Germinal center (tissue), 1 donor: ENCODE results near the gene RNU1-3.
"Not testable (repeated sequence)": the region's sequence is repeated elsewhere in the genome, so short reads cannot be mapped to it uniquely, and the experiment has no call there.

ENCODE experiments used
- DNase-seq: peaks from one replicate; pipeline ENCODE4 v3.0.0; 2012; ENCODE audit warnings: mixed read lengths, low spot score

RNU1-3 gene

DNA sequence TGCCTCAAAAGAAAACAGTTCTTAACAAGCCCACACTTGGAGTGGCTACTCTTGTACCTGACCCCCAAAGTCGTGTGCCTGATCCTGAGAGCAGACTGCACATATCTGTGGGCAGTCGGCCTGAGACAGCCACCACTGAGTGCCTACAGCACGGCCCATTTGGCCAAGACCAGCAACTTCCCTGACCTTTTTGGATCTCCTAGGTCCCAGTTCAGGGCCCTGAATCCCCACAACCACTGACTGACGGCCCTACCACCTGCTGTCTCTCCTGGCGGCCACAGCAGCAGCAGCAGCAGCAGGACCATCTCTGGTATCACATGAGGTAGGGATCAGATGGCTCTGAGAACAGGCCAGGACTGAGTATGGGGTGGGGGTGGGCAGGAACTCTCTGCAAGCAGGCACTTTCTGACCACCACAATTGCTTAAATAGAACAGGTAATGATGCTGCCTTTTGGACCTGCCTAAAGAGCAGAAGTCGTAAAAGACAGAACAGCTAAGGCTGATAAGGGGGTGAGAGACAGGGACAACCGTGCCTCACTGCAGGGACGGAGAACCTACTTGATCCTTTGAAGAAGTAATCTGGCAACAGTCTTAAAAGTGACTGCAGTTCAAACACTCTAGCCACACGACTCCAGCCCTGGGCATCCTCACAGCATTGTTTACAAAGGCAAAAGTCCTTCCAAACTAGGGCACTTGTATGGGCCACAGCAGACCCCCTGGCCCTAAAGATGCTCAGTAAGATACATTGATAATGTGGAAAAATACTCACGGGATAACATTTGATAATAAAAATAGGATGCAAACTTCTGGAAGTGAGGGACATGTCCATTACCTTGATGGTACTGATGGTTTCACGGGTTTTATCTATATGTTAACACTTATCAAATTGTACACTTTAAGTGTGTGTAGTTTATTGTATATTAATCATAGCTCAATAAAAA is 27.4 kb downstream of the RNU1-3 start:
- not testable (repeated sequence) for DNase-seq

DNA sequence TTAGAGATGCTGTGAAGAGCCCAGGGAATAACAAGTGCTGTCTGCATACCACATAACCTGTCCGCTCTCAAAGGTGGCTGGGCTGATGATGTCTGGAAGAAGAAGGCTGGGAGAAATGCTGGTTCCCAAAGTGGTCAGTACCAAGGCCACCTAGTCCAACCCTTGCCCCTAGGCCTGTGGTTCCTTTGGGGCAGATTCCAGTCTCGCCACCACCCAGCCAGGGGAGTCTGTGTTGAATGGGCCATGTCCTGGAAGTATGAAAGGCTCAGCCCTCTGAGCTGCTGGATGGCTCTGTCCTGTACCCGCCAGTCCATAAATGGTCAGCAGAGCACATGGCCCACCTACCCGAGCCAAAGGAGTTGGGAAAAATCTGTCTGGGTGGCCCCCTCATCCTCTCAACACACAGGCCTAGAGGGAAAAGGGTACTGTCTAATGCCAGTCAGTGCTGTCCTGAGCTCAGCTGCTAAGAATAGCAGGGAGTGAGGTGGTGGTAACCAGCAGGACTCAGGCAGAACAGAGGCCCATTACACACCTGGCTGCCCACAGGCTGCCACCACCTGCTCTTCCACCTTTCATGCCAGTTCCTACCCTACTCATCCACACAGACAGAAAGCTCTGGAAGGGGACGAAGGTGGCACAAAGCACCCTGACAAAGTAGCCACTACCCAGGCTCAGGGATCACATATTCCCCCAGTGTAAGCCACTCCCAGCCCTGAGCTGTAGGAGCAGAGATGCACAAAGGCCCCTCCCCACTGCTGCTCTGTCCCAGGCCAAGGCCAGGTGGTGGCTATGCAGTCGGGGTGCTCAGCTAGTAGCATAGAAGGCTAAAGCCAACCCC is 28.6 kb downstream of the RNU1-3 start:
- not testable (repeated sequence) for DNase-seq

DNA sequence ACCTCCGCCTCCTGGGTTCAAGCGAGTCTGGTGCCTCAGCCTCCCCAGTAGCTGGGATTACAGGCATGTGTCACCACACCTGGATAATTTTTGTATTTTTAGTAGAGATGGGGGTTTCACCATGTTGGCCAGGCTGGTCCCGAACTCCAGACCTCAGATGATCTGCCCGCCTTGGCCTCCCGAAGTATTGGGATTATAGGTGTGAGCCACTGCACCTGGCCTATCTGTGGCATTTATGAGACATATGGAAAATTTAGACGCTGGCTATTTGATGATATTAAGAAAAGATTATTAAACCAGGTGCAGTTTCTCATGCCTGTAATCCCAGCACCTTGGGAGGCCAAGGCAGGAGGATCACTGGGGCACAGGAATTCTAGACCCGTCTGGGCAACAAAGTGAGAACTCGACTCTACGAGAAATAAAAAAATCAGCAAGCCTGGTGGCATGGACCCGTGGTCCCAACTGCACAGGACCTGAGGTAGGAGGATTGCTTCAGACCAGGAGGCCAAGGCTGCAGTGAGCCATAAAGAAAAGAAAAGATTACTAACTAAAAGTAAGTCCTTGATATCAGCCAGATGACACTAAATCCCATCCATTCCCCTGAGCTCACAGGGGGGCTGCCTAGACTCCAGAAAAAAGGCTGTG is 30.1 kb downstream of the RNU1-3 start:
- not testable (repeated sequence) for DNase-seq

DNA sequence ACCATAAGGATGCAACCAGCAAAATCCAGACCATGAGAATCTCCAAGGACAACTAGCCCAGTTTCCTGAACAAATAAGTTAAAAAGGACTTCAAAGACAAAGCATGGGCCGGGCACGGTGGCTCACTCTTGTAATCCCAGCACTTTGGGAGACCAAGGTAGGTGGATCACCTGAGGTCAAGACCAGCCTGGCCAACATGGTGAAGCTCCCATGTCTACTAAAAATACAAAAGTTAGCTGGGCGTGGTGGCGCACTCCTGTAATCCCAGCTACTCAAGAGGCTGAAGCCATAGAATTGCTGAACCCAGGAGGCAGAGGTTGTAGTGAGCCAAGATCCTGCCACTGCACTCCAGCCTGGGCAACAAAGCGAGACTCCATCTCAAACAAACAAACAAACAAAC is 30.8 kb downstream of the RNU1-3 start:
- not testable (repeated sequence) for DNase-seq

DNA sequence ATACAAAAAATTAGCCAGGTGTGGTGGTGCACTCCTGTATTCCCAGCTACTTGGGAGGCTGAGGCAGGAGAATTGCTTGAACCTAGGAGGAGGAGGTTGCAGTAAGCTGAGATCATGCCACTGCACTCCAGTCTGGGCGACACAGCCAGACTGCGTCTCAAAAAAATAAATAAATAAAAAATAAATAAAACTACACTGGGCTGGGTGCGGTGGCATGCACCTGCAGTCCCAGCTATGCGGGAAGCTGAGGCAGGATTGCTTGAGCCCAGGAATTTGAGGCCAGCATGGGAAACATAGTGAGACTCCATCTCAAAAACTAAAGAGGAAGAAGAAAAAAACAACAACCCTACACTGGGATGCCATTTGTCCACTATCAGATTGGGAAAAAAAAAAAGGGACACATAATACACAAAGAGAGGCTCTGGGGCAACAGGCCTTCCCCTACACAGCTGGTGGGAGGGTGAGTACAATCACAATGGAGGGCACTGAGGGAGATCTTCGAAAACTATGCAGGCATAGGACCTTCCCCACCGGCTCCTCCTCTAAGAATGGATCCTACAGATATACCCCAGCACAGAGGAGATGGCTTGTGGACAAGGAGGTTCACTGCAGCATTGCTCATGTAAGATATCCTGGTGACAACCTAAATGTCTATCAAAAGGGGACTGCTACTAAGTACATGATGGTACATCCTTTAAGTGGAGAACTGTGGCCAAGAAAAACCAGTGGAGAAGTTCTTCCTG is 33.0 kb downstream of the RNU1-3 start:
- not testable (repeated sequence) for DNase-seq

DNA sequence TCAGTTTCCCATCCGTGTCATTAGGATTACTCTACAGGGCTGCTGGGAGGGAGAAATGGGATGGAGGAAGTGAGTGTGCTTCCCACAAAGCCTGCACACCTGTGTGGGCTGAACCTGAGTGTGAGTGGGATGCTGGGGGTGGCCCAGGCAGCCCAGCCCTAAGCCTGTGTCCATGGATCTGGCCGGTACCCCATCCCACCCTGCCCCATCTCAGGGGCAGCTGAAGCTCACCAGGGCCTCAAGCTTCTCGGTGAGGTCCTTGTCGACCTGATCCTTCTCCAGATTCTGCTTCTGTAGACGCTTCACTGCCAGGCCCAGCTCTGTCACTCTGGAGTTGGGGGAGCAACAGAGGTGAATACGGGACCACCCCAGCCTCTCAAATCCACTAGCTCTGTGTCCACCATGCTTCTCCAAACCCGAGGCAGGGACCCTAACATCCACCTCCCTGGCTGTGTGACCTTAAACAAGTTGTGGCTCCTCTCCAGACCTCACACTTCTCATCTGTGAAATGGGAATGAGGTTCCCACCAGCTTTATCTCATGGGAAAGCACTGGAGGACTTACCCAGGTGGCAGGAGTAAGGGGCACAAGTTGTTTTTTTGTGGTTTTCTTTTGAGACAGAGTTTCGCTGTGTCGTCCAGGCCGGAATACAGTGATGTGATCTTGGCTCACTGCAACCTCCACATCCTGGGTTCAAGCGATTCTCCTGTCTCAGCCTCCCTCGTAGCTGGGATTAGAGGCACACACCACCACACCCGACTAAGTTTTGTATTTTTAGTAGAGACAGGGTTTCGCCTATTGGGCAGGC is 34.5 kb downstream of the RNU1-3 start:
- DNase-seq, result not testable (repeated sequence)

DNA sequence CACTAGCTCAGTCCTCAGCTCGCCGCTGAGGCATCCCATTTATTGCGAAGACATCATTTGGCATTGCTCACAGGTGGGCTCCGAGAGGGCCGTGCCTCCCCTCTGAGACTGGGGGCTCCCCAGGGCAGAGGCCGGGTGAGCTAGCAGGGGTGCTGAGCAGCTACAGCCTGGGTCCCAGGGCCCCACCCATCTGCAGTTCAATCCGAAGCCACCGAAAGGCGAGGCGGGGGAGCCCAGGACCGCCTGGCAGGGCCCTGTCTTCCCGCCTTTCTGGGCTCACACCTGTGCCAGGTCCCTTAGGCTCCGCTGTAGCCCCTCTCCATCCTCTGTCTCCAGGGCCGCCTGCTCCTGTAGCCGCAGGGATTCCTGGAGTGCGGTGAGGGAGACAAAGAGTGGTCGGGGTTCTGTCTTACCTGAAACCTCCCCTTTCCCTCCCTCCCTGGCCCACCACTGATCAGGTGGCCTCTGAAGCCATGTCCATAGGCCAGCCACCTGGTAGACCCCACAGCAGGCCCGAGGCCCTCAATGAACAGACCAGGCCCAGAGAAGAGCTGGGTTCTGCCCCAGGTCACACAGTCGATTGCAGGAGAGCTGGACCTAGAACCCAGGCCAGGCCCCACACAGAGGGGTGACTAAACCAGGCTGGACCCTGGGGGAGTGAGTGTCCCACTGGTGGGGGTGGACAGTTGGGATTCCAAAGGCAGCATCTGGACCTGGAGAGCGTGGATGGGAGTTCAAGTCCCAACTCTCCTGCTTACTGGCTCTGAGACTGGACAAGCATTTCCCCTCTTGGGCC is 35.3 kb downstream of the RNU1-3 start:
- DNase-seq, result no peak

DNA sequence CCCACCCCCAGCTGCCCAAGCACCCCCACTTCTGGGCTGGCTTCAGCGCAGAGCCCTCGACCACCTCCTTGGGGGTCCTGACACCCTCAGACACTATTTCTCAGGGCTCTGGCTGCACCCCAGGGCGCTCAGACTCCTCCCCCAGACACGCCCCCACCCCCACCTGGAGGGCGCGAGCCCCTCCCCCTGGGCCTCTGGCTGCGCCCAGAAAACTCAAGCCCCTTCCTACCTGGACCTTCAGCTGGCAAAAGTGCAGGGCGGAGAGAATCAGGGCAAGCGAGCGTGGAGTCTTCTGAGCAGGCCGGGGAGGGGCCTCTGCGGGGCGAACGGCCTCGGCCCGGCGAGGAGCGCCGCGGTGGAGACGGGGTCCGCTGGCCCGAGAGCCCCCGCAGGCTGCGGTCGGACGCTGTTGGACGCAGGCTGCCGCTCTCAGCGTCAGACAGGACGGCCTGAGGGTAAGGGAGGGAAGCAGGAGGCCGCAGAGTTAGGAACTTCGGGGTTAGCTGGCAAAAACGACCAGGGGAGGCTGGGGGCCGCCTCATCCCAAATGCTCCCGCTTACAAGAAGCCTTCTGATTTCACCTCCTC is 36.0 kb downstream of the RNU1-3 start:
- no peak for DNase-seq

DNA sequence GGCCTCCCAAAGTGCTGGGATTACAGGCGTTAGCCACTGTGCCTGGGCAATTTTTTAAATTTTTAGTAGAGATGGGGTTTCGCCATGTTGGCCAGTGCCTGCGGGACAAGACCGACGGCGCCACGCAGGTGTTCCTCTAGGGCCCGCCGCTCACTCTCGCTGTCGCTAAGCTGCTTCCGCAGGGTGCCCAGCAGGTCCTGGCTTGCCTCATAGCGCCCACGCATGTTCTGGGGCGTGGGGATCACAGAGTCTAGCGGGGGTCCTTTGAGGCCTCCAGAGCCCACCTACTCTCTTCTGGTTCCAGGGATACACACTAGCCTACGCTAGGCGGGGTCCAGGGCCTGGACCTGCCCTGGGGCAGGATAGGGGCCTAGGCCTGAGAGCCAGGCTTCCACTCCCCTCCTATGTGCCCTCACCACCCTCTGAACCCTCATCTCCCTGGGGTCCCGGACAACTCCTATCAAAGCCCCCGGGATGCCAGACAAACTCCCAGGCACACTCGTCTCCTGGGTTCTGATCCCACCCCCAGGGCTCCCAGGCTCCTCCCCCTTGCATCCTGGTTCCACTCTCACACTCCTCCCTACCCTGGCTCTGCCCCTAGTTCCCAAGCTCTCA is 36.7 kb downstream of the RNU1-3 start:
- DNase-seq, result not testable (repeated sequence)

DNA sequence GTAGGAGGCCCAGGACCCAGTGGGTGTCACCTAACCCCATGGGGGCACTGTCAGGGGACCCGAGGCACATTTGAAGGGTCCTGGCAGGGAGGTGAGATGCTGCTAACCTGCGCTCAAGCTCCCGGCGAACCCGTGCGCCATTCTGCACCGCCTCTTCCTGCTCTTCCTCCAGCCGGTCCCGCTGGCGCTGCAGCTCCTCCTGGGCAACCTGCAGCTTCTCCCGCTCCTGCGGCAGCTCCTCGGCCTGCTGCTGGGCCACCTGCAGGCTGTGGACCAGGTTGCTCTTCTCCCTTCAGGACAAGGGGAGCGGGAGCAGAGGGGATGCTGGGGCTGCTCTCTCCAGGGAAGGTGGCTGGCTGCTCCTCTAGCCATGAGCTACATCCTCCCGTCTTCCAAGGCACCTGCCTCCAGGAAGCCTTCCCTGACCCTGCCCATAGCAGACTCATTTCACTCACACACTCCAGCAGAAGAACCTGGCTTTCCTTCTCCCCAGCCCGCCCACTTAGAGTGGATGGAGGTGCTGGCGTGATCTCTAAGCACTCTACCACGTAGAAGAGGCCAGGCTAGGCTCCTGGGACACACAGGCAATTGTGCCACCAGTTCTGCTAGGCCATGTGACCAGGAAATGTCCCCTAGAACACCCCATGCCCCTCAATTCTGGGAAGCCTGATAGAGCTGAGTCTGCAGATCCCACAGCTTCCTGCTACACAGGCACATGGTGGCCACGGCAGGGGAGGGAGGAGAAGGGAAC is 38.2 kb downstream of the RNU1-3 start:
- no peak for DNase-seq

DNA sequence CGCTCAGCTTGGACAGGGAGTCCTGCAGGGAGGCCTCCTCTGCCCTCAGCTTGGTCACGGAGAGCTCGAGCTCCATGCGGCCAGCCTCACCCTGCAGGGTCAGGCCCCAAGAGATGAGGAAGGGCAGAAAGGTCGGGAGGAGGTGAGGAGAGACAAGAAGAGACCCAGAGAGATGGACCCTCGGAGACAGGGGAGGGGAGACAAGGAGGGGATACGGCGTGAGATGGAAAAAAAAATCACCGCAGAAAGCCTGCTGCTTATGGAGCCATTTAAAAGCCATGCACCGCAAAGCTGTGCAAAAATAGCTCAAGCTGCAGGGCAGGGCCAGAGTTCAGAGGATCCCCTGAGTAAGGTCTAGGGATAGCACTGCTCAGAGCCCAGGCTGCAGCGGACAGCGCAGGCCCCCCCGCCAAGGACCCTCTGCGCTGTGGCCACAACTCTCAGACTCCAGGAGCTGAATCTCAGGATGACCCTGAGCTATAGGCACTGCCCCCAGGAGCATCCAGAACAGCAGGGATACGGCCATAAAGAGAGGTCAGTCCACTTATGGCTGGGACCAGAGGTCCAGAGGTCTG is 40.3 kb downstream of the RNU1-3 start:
- not testable (repeated sequence) for DNase-seq

DNA sequence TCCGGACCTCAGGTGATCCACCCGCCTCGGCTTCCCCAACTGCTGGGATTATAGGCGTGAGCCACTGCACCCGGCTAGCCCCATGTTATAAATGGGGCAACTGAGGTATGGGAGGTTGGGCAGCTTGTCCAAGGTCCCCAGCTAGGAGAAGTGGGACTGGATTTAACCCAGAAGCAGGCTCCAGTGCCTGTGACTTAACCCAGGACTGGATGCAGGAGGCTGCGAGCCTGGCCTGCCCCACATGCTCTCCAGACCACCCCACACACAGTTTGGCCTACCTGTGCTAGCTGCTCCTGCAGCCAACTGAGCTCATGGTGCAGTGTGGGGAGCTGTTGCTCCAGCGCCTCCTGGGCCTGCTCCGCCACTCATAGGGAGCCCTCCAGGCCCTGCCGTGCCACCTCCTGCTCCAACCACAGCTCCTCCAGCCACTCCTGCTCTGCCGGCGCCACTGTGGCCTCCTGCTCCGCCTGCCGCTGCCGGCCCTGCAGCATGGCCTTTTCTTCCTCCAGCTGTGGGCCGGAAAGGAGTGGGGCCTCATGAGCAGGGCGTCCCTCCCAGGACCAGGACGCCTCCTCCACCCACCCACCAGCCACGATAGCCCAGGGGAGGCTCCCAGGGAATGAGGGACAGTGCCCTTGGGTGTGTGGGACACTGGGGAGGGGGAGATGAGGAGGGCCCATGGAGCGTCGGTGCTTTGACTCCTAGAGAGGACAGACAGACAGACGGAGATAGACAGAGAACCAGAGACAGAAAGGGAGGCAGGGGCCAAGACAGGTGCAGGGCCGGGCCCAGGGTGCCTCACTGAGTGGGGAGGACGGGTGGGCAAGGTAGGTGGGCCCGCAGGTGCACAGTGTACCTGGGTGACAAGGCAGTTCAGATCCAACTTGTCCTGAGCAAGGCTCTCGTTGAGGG is 41.0 kb downstream of the RNU1-3 start:
- DNase-seq, result no peak

DNA sequence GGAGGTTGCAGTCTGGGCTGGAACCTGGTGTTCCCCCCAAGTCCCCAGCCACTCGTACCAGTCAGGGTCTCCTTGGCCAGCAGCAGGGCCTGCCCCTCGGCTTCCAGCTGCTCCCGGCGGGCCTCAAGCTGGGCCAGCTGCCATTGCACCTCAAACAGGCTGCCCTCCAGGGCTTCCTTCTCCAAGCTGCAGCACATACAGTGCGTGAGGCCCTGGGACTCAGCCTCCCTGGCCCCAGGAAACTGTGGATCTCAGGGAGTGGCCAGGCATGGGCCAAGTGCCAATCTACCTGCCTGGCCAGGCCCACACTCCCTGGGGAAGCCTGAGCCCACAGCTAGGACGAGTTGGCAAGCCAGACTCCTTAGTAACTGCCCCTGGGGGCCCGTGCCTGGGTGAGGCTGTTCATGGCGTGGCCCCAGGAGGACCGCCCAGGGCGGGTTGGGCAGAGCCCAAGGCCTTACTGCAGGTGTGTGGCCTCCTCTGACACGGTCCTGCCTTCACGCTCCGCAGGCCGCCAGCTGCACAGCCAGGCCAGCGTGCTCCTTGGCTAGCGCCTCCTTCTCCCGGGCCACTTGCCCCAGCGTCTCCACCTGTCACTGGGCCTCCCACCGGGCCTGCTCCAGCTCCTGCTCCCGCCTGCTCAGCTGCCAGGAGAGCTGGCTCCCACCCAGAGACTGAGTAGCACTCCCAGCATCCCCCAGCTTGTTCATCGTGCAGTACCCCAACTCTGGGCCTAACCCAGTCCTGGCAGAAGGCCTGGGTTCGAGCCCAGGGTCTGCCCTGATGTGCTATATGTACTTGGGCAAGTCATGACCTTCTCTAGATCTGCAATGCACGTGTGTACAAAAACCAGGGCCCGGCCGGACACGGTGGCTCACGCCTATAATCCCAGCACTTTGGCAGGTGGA is 42.7 kb downstream of the RNU1-3 start:
- not testable (repeated sequence) for DNase-seq

DNA sequence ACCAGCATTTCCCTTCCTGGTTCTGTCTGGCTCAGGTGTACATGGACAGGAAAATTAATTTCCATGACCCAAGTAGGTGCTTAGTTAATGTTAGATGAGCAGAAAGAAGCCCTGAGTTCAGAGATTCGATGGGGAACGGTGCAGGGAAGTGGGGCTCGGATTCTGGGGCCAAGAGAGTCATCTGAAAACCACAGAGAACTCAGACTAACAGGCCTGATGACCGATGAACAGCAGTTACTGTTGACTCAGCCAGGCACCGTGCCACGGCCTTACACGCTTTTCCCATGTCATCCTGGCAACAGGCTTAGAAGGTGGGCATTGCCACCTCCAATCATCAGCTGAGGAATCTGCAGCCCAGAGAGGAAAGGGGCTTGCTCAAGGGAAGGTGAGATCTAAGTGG is 43.4 kb downstream of the RNU1-3 start:
- not testable (repeated sequence) for DNase-seq

DNA sequence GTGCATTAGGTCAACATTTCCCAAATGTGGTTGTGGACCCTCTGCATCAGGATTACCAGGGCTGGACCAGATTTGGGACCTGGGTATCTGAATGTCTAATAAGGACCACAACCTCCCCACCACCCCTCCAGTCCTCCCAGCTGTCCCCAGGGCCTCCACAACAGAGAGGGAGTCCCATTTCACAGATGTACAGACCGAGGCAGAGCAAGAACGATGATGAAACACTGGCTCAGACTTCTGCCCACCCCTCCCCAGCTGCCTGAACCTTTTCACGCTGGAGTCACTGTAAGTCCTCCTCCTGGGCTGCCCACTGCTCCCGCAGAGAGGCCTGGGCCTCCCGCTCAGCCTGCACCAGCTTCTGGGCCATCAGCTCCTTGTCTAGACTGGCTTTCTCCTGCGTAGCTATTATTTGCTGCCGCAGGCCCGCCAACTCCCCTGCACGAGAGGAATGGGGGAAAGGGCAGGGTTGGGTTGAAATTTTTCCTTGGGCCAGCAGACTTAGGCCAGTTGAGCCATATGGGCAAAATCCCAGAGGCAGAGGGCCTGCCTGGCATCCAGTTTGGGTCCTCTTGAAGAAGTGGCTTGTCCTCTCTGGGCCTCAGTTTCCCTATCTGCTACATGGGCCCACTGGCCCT is 45.0 kb downstream of the RNU1-3 start:
- DNase-seq, result not testable (repeated sequence)
